ENCODE measurements around the gene RSF1. TPM values are rescaled to one million over a fixed set of nuclear protein-coding genes. Genes with fewer than 3 reads are reported as not detected.

Gene RSF1
- total RNA-seq, 4 donors from 2014 or later, result 70.3 to 96.3 (median 73.1) TPM

GRCh38 chr11:77728203-77728786 is 92.2 kb downstream of the RSF1 start:
- Histone ChIP-seq H3K4me1 (no peaks in the 10 kb centered on the region), H3K9me3 (peaks cover 0 to 15% (median 10%) of the 10 kb centered on the region in 4 donors), H3K27ac (replicated peaks in 1 of 4) (no peak overlapping the region), H3K36me3 (peaks cover 12 to 42% (median 25%) of the 10 kb centered on the region in 4 donors), H3K27me3 (no peaks in the 10 kb centered on the region), H3K4me3 (no peak overlapping the region)
- intact Hi-C loops (cut with DNase I), result no loop called here
- no peak for TF ChIP-seq POLR2AphosphoS5 (IDR thresholded peaks at IDR 0.05)
- TF ChIP-seq CTCF (IDR thresholded peaks at IDR 0.05), result no peak
- no peak for TF ChIP-seq POLR2A (IDR thresholded peaks at IDR 0.05; ENCODE audit: low read depth)
- no peak for TF ChIP-seq EP300 (IDR thresholded peaks at IDR 0.05)
- WGBS, result 93% methylated on average over 5 of the region's 5 CpGs
- DNase-seq (ENCODE audit: extremely low spot score), result no peak

GRCh38 chr11:77726524-77726923 is 94.0 kb downstream of the RSF1 start:
- no peak for DNase-seq (ENCODE audit: extremely low spot score)
- intact Hi-C loops (cut with DNase I), result no loop called here
- H3K27ac ChIP-seq (replicated peaks in 1 of 4), result no peak overlapping the region
- TF ChIP-seq CTCF (IDR thresholded peaks at IDR 0.05), result no peak
- TF ChIP-seq EP300 (IDR thresholded peaks at IDR 0.05), result no peak
- no peak for TF ChIP-seq POLR2A (IDR thresholded peaks at IDR 0.05; ENCODE audit: low read depth)
- no peak for TF ChIP-seq POLR2AphosphoS5 (IDR thresholded peaks at IDR 0.05)
- peaks cover 12 to 39% (median 27%) of the 10 kb centered on the region in 4 donors for H3K36me3 ChIP-seq
- peaks cover 0 to 12% (median 9%) of the 10 kb centered on the region in 4 donors for H3K9me3 ChIP-seq
- H3K4me3 ChIP-seq, result no peak overlapping the region
- 91% methylated on average over 2 of the region's 2 CpGs for WGBS
- H3K4me1 ChIP-seq, result no peaks in the 10 kb centered on the region
- no peaks in the 10 kb centered on the region for H3K27me3 ChIP-seq

- 87% methylated on average over 3 of the region's 3 CpGs for WGBS
- no peaks in the 10 kb centered on the region for H3K27me3 ChIP-seq
- H3K4me1 ChIP-seq, result no peaks in the 10 kb centered on the region
- H3K9me3 ChIP-seq, result peaks cover 0 to 2% (median under 1%) of the 10 kb centered on the region in 4 donors
- no peak for DNase-seq (ENCODE audit: extremely low spot score)
- peaks cover 7 to 32% (median 22%) of the 10 kb centered on the region in 4 donors for H3K36me3 ChIP-seq
- TF ChIP-seq POLR2AphosphoS5 (IDR thresholded peaks at IDR 0.05), result no peak
- TF ChIP-seq EP300 (IDR thresholded peaks at IDR 0.05), result no peak
- TF ChIP-seq POLR2A (IDR thresholded peaks at IDR 0.05; ENCODE audit: low read depth), result no peak
- TF ChIP-seq CTCF (IDR thresholded peaks at IDR 0.05), result no peak
- no peak overlapping the region for H3K27ac ChIP-seq (replicated peaks in 1 of 4)
- intact Hi-C loops (cut with DNase I), result no loop called here
- no peak overlapping the region for H3K4me3 ChIP-seq
Observed at GRCh38 chr11:77725433-77725832, 95.1 kb downstream of the RSF1 start.

GRCh38 chr11:77724636-77725035 is 95.9 kb downstream of the RSF1 start:
- no peak overlapping the region for H3K4me3 ChIP-seq
- H3K36me3 ChIP-seq, result peaks cover 7 to 31% (median 21%) of the 10 kb centered on the region in 4 donors
- H3K4me1 ChIP-seq, result no peaks in the 10 kb centered on the region
- H3K27ac ChIP-seq (replicated peaks in 1 of 4), result no peak overlapping the region
- WGBS, result 73% methylated on average over 3 of the region's 4 CpGs
- TF ChIP-seq POLR2A (IDR thresholded peaks at IDR 0.05; ENCODE audit: low read depth), result no peak
- TF ChIP-seq POLR2AphosphoS5 (IDR thresholded peaks at IDR 0.05), result no peak
- no peak for TF ChIP-seq EP300 (IDR thresholded peaks at IDR 0.05)
- intact Hi-C loops (cut with DNase I), result no loop called here
- no peaks in the 10 kb centered on the region for H3K27me3 ChIP-seq
- no peak for DNase-seq (ENCODE audit: extremely low spot score)
- no peaks in the 10 kb centered on the region for H3K9me3 ChIP-seq

GRCh38 chr11:77723024-77723423 is 97.5 kb downstream of the RSF1 start:
- H3K27ac ChIP-seq (replicated peaks in 1 of 4), result no peak overlapping the region
- TF ChIP-seq POLR2A (IDR thresholded peaks at IDR 0.05; ENCODE audit: low read depth) (no peak), EP300 (IDR thresholded peaks at IDR 0.05) (no peak), CTCF (IDR thresholded peaks at IDR 0.05) (no peak)
- H3K36me3 ChIP-seq, result peaks cover 9 to 31% (median 22%) of the 10 kb centered on the region in 4 donors
- intact Hi-C loops (cut with DNase I), result no loop called here
- no peaks in the 10 kb centered on the region for H3K27me3 ChIP-seq
- H3K4me1 ChIP-seq, result no peaks in the 10 kb centered on the region
- no peak for DNase-seq (ENCODE audit: extremely low spot score)
- no peaks in the 10 kb centered on the region for H3K9me3 ChIP-seq
- H3K4me3 ChIP-seq, result no peak overlapping the region
- 83% methylated on average over 2 of the region's 2 CpGs for WGBS

Data from esophagus muscularis mucosa (tissue), 4 donors.